HCT116 (cell line): ENCODE data around the gene MUSK. TPM values are rescaled to one million over a fixed set of nuclear protein-coding genes. Genes with fewer than 3 reads are reported as not detected.

Experiments
- ATAC-seq: fragments of 200-7000 bp; cut with Tn5 transposase; 2 replicates; pipeline ENCODE4 v1.9.1; 2020; ENCODE audit warnings: mild to moderate bottlenecking, moderate library complexity
- BruUV-seq: library from RNA; stranded (reverse); fragments of 400-500 nt; replicated peaks from 2 replicates; lab custom pipeline; 2021; lab: Mats Ljungman, UMichigan
- CTCF ChIA-PET: fragments of 300-600 bp; sonication (Branson Sonifier 250); formaldehyde crosslinking; loops from one replicate; lab custom pipeline; 2021; ENCODE audit warnings: antibody characterized with exemption; lab: Charles Lee
- POLR2A ChIA-PET: fragments of 300-600, 350-600 bp; sonication (Branson Sonifier 250); formaldehyde crosslinking; loops from one replicate; lab custom pipeline; 2021; ENCODE audit warnings: antibody characterized with exemption; lab: Charles Lee
- RAD21 ChIA-PET, 2 experiments: fragments of 300-600 bp; sonication (Branson Sonifier 250); formaldehyde crosslinking; loops; one replicate each; lab custom pipeline; 2023; ENCODE audit warnings: low total read pairs in 2 of 2; ENCODE audit not compliant: uncharacterized antibody in 2 of 2, unreplicated experiment in 2 of 2, low non-redundant PET in 1 of 2; lab: Charles Lee
- DNase-seq: peaks from one replicate; pipeline ENCODE4 v3.0.0-alpha.2; 2010; ENCODE audit warnings: low read depth, low spot score
- H2AFZ ChIP-seq: fragments of 200-600 bp; shearing (Covaris generic), sonication (generic); 2 replicates; pipeline ENCODE4 v1.6.1; 2017; ENCODE audit warnings: low read depth, mixed run types, mixed read lengths, antibody characterized with exemption, low read length; ENCODE audit not compliant: poor library complexity, severe bottlenecking
- H3K27ac ChIP-seq: 2 replicates; pipeline ENCODE4 v1.5.1; 2012; ENCODE audit warnings: low read depth, low read length
- H3K27me3 ChIP-seq: fragments of 200-600 bp; sonication (generic); 2 replicates; pipeline ENCODE4 v1.6.1; 2016; ENCODE audit warnings: mixed run types, low read length, mixed read lengths; ENCODE audit not compliant: insufficient read depth
- H3K36me3 ChIP-seq, 2 experiments: fragments of 200-500 bp in 1 of 2; fragments of 200-600 bp in 1 of 2; sonication (Bioruptor generic) in 1 of 2; sonication (generic) in 1 of 2; 2 replicates each; pipeline versions ENCODE4 v1.5.1 to v1.6.1; 2014 to 2016; ENCODE audit warnings: low read length in 2 of 2, inconsistent platforms in 1 of 2, mixed read lengths in 1 of 2, mixed run types in 1 of 2; ENCODE audit not compliant: insufficient read depth in 2 of 2, control insufficient read depth in 1 of 2
- H3K4me1 ChIP-seq, 2 experiments: fragments of 200-600 bp in 1 of 2; sonication (generic) in 1 of 2; 2 replicates each; pipeline versions ENCODE4 v1.5.1 to v1.6.1; 2012 to 2017; ENCODE audit warnings: low read length in 2 of 2, inconsistent platforms in 1 of 2, mild to moderate bottlenecking in 1 of 2, mixed read lengths in 1 of 2, mixed run types in 1 of 2, moderate library complexity in 1 of 2; ENCODE audit not compliant: insufficient read depth in 2 of 2, control insufficient read depth in 1 of 2
- H3K4me2 ChIP-seq: fragments of 200-600 bp; sonication (generic); 2 replicates; pipeline ENCODE4 v1.6.1; 2017; ENCODE audit warnings: mixed run types, low read length, mixed read lengths
- H3K4me3 ChIP-seq, 2 experiments: fragments of 200-600 bp in 1 of 2; sonication (generic) in 1 of 2; replicated peaks in 1 of 2; 2 replicates each; pipeline ENCODE4 v1.5.1; 2011 to 2016; ENCODE audit warnings: low read length in 2 of 2, control low read depth in 1 of 2, low read depth in 1 of 2, mild to moderate bottlenecking in 1 of 2, mixed read lengths in 1 of 2, mixed run types in 1 of 2
- H3K79me2 ChIP-seq: fragments of 200-600 bp; sonication (generic); 2 replicates; pipeline ENCODE4 v1.6.1; 2017; ENCODE audit warnings: mild to moderate bottlenecking, mixed run types, low read length, moderate library complexity, mixed read lengths; ENCODE audit not compliant: insufficient read depth
- H3K9ac ChIP-seq: fragments of 200-600 bp; sonication (generic); 2 replicates; pipeline ENCODE4 v1.6.1; 2016; ENCODE audit warnings: low read length, mixed read lengths
- H3K9me2 ChIP-seq: fragments of 200-600 bp; sonication (generic), shearing (Covaris generic); 2 replicates; pipeline ENCODE4 v1.6.1; 2017; ENCODE audit warnings: mixed run types, mild to moderate bottlenecking, moderate library complexity; ENCODE audit not compliant: insufficient read depth
- H3K9me3 ChIP-seq, 2 experiments: fragments of 200-500 bp in 1 of 2; fragments of 200-600 bp in 1 of 2; sonication (Bioruptor generic) in 1 of 2; sonication (generic) in 1 of 2; 2 replicates each; pipeline ENCODE4 v1.6.1; 2014 to 2017; ENCODE audit warnings: low read length in 2 of 2, mixed read lengths in 2 of 2, inconsistent platforms in 1 of 2, low read depth in 1 of 2, mild to moderate bottlenecking in 1 of 2, mixed run types in 1 of 2, moderate library complexity in 1 of 2; ENCODE audit not compliant: control insufficient read depth in 1 of 2, insufficient read depth in 1 of 2
- H4K20me1 ChIP-seq: fragments of 200-600 bp; sonication (generic), shearing (Covaris generic); 2 replicates; pipeline ENCODE4 v1.6.1; 2017; ENCODE audit warnings: mixed run types, mild to moderate bottlenecking, moderate library complexity; ENCODE audit not compliant: insufficient read depth
- CEBPB ChIP-seq: IDR thresholded peaks from 2 replicates; pipeline ENCODE4 v1.6.1; 2012; ENCODE audit warnings: low read depth
- ELF1 ChIP-seq: IDR thresholded peaks from 2 replicates; pipeline ENCODE4 v1.6.1; 2012; ENCODE audit warnings: low read depth, borderline replicate concordance
- EZH2phosphoT487 ChIP-seq: fragments of 200-600 bp; IDR thresholded peaks from 2 replicates; pipeline ENCODE4 v1.6.1; 2018; ENCODE audit warnings: antibody characterized with exemption, borderline replicate concordance
- FOSL1 ChIP-seq: IDR thresholded peaks from 2 replicates; pipeline ENCODE4 v1.6.1; 2012; ENCODE audit warnings: low read depth
- JUND ChIP-seq: IDR thresholded peaks from 2 replicates; pipeline ENCODE4 v1.6.1; 2012
- POLR2A ChIP-seq: IDR thresholded peaks from 2 replicates; pipeline ENCODE4 v1.7.0; 2011; ENCODE audit warnings: borderline replicate concordance; ENCODE audit not compliant: insufficient read depth, insufficient read length; ENCODE audit errors: extremely low read depth
- POLR2AphosphoS5 ChIP-seq: IDR thresholded peaks from 2 replicates; pipeline ENCODE4 v1.6.1; 2011; ENCODE audit warnings: mild to moderate bottlenecking, low read depth, low read length, moderate library complexity
- RAD21 ChIP-seq: IDR thresholded peaks from 2 replicates; pipeline ENCODE4 v1.6.1; 2012; ENCODE audit warnings: low read depth, mild to moderate bottlenecking
- SP1 ChIP-seq: IDR thresholded peaks from 2 replicates; pipeline ENCODE4 v1.6.1; 2012; ENCODE audit warnings: low read depth
- intact Hi-C: fragments of 100-400 bp; cut with micrococcal nuclease; formaldehyde crosslinking; loops from 2 replicates; pipeline ENCODE4 v1.10.0; 2022
- total RNA-seq: library from RNA; stranded (reverse); gene quantifications from one replicate; pipeline ENCODE4 v1.2.1, GENCODE V29; 2021; ENCODE audit not compliant: unreplicated experiment
- TF ChIP-seq, protein P1 (sequence below): IDR thresholded peaks from 2 replicates; pipeline ENCODE4 v1.6.1; 2012; ENCODE audit warnings: low read depth
- TF ChIP-seq, protein P2 (sequence below): IDR thresholded peaks from 2 replicates; pipeline ENCODE4 v1.6.1; 2011; ENCODE audit warnings: mild to moderate bottlenecking, low read length, moderate library complexity; ENCODE audit not compliant: insufficient replicate concordance; ENCODE audit errors: extremely low read depth

Gene MUSK
- total RNA-seq, 1 experiment from 2014 or later, result not detected

DNA sequence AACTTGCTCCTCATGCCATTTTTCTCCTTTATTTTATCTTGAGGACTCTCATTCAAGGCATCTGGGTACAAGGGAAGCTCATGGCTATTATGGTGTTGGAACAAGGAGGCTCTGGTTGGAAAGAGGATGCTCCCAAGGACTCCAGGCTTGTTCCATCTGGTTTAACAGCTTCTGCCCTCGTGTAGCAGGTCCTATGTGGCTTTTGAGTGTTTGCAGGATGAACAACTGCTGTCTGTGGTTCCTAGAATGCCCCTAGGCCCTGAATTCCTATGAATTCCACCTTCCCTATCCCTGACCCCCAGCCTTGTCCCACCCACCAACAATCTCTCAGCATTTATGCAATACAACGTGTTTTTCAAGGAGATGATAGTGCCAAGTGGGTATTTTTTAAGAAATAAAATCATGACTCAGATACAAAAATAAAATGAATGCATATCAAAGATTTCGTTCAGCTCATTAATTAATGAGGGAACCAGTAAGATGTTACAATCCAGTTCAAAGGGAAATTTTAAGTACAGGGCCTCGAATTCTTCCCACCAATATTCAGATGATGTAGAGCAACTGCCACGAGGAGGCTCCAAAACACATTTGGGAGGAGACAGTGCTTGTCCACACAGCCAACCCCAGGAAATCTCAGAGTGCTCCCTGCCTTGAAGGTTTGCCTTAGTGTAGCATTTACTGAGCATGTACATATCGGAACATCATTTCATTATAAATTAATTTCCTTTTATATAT is 182.0 kb downstream of the MUSK start:
- ATAC-seq (no peak), DNase-seq (no peak)
- no peak overlapping the region for H3K4me2 ChIP-seq
- ChIA-PET RAD21 (no interaction called here), CTCF (no interaction called here), POLR2A (no interaction called here)
- H3K9ac ChIP-seq, result no peak overlapping the region
- H3K36me3 ChIP-seq, result no peaks in the 10 kb centered on the region
- BruUV-seq, result no TSS peak
- no peak overlapping the region for H2AFZ ChIP-seq
- no peaks in the 10 kb centered on the region for H3K9me3 ChIP-seq
- H4K20me1 ChIP-seq, result no peaks in the 10 kb centered on the region
- H3K4me1 ChIP-seq, result no peaks in the 10 kb centered on the region
- no peaks in the 10 kb centered on the region for H3K27me3 ChIP-seq
- TF ChIP-seq JUND (no peak), SP1 (no peak), ELF1 (no peak), POLR2AphosphoS5 (no peak), RAD21 (no peak), POLR2A (no peak), FOSL1 (no peak), EZH2phosphoT487 (no peak), CEBPB (no peak)
- TF ChIP-seq, protein P1, sequence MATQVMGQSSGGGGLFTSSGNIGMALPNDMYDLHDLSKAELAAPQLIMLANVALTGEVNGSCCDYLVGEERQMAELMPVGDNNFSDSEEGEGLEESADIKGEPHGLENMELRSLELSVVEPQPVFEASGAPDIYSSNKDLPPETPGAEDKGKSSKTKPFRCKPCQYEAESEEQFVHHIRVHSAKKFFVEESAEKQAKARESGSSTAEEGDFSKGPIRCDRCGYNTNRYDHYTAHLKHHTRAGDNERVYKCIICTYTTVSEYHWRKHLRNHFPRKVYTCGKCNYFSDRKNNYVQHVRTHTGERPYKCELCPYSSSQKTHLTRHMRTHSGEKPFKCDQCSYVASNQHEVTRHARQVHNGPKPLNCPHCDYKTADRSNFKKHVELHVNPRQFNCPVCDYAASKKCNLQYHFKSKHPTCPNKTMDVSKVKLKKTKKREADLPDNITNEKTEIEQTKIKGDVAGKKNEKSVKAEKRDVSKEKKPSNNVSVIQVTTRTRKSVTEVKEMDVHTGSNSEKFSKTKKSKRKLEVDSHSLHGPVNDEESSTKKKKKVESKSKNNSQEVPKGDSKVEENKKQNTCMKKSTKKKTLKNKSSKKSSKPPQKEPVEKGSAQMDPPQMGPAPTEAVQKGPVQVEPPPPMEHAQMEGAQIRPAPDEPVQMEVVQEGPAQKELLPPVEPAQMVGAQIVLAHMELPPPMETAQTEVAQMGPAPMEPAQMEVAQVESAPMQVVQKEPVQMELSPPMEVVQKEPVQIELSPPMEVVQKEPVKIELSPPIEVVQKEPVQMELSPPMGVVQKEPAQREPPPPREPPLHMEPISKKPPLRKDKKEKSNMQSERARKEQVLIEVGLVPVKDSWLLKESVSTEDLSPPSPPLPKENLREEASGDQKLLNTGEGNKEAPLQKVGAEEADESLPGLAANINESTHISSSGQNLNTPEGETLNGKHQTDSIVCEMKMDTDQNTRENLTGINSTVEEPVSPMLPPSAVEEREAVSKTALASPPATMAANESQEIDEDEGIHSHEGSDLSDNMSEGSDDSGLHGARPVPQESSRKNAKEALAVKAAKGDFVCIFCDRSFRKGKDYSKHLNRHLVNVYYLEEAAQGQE, result no peak
- TF ChIP-seq, protein P2, sequence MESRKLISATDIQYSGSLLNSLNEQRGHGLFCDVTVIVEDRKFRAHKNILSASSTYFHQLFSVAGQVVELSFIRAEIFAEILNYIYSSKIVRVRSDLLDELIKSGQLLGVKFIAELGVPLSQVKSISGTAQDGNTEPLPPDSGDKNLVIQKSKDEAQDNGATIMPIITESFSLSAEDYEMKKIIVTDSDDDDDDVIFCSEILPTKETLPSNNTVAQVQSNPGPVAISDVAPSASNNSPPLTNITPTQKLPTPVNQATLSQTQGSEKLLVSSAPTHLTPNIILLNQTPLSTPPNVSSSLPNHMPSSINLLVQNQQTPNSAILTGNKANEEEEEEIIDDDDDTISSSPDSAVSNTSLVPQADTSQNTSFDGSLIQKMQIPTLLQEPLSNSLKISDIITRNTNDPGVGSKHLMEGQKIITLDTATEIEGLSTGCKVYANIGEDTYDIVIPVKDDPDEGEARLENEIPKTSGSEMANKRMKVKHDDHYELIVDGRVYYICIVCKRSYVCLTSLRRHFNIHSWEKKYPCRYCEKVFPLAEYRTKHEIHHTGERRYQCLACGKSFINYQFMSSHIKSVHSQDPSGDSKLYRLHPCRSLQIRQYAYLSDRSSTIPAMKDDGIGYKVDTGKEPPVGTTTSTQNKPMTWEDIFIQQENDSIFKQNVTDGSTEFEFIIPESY, result no peak
- H3K9me2 ChIP-seq, result 0 out of 2 replicates have a peak, but pooled peaks cover 3% of the 10 kb centered on the region
- no peak overlapping the region for H3K4me3 ChIP-seq
- H3K27ac ChIP-seq, result no peak overlapping the region
- H3K79me2 ChIP-seq, result no peaks in the 10 kb centered on the region
- intact Hi-C loops, result no loop called here

Other genes starting within 250 kb of the MUSK start
- gene SVEP1, start 89.0 kb upstream of the MUSK start, total RNA-seq, result 0.15 TPM